MM.1S (cell line): Measurements from ENCODE around the gene DDAH1.

Experiments used
- CTCF ChIP-seq: fragments of 300-600 bp; sonication (generic); IDR thresholded peaks from 2 replicates; pipeline ENCODE4 v1.5.1; 2016; ENCODE audit warnings: antibody characterized with exemption, low read length, mixed read lengths
- EZH2 ChIP-seq: fragments of 300-600 bp; sonication (generic); optimal IDR thresholded peaks from 2 replicates; pipeline ENCODE3; 2017; ENCODE audit warnings: low read depth, mild to moderate bottlenecking, antibody characterized with exemption, low read length, mixed read lengths
- EZH2phosphoT487 ChIP-seq: fragments of 300-600 bp; sonication (generic); IDR thresholded peaks from 2 replicates; pipeline ENCODE4 v1.6.1; 2018; ENCODE audit warnings: antibody characterized with exemption, low read length

DNA sequence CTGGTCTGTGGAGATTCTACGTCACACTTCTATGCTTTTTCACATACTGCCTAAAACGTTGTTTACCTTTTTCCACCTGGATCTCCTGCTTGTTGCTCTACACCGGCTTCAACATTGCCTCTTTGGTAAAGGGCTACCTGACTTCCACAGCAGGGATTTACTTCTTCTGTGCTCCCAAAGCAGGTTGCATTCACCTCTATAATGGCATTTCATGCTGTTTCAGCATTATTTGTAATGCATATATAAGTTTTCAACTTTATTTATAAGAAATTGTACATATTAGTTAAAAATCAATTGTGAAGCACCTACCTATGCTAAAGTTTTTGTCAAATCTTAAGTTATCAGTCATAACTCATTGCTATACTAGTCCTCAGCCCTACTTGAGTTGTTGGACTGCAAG lies 55.4 kb downstream of the DDAH1 start:
- TF ChIP-seq CTCF (no peak), EZH2 (no peak), EZH2phosphoT487 (no peak)
